Neural cell (in vitro differentiated cells): ENCODE data around the gene ADSS1. TPM values are rescaled to one million over a fixed set of nuclear protein-coding genes. Genes with fewer than 3 reads are reported as not detected.

Experiments used
- H2AFZ ChIP-seq: fragments of 200-600, 300-800 bp; sonication (generic), shearing (Covaris generic); 2 replicates; pipeline ENCODE4 v1.6.0; 2014; ENCODE audit warnings: low read depth, mild to moderate bottlenecking, antibody characterized with exemption, low read length, moderate library complexity
- H3F3A ChIP-seq: fragments of 200-600 bp; shearing (Covaris generic); 2 replicates; pipeline ENCODE4 v1.6.1; 2016; ENCODE audit warnings: mild to moderate bottlenecking, moderate library complexity, mixed read lengths, antibody characterized with exemption, low read length; ENCODE audit not compliant: insufficient read depth, poor library complexity, severe bottlenecking
- H3K27ac ChIP-seq: fragments of 200-600, 300-800 bp; sonication (generic), shearing (Covaris generic); 2 replicates; pipeline ENCODE4 v1.5.1; 2014; ENCODE audit warnings: mild to moderate bottlenecking, low read length, moderate library complexity
- H3K27me3 ChIP-seq: fragments of 300-800, 200-600 bp; sonication (generic), shearing (Covaris generic); 2 replicates; pipeline ENCODE4 v1.6.0; 2014; ENCODE audit warnings: mild to moderate bottlenecking, low read depth, low read length, moderate library complexity; ENCODE audit not compliant: insufficient read depth
- H3K36me3 ChIP-seq: fragments of 300-800, 200-600 bp; sonication (generic), shearing (Covaris generic); 2 replicates; pipeline ENCODE4 v1.5.1; 2014; ENCODE audit warnings: mild to moderate bottlenecking, antibody characterized with exemption, low read length, moderate library complexity; ENCODE audit not compliant: insufficient read depth
- H3K4me2 ChIP-seq: fragments of 300-800, 200-600 bp; sonication (generic), shearing (Covaris generic); 2 replicates; pipeline ENCODE4 v1.6.0; 2014; ENCODE audit warnings: mild to moderate bottlenecking, low read length
- H3K4me3 ChIP-seq: fragments of 300-800, 200-600 bp; sonication (generic), shearing (Covaris generic); 2 replicates; pipeline ENCODE4 v1.5.1; 2014; ENCODE audit warnings: mild to moderate bottlenecking, low read length, moderate library complexity
- H3K79me2 ChIP-seq: fragments of 200-600 bp; shearing (Covaris generic); replicated peaks from 2 replicates; pipeline ENCODE4 v1.6.0; 2014; ENCODE audit warnings: mild to moderate bottlenecking, low read length, moderate library complexity; ENCODE audit not compliant: insufficient read depth
- H3K9ac ChIP-seq: fragments of 300-800, 200-600 bp; sonication (generic), shearing (Covaris generic); 2 replicates; pipeline ENCODE4 v1.6.1; 2016; ENCODE audit warnings: mild to moderate bottlenecking, low read length, mixed read lengths
- H3K9me2 ChIP-seq: fragments of 200-600 bp; shearing (Covaris generic); 2 replicates; pipeline ENCODE4 v1.6.1; 2016; ENCODE audit warnings: mild to moderate bottlenecking, low read length, mixed read lengths; ENCODE audit not compliant: insufficient read depth
- H3K9me3 ChIP-seq: fragments of 200-600, 300-800 bp; sonication (generic), shearing (Covaris generic); 2 replicates; pipeline ENCODE4 v1.6.1; 2016; ENCODE audit warnings: mild to moderate bottlenecking, mixed run types, low read length, moderate library complexity, mixed read lengths
- H4K20me1 ChIP-seq: fragments of 200-600 bp; shearing (Covaris generic); 2 replicates; pipeline ENCODE4 v1.6.1; 2016; ENCODE audit warnings: mild to moderate bottlenecking, mixed run types; ENCODE audit not compliant: insufficient read depth
- EP300 ChIP-seq: fragments of 450-650 bp; conservative IDR thresholded peaks from 2 replicates; pipeline ENCODE4 v1.6.1; 2014; ENCODE audit warnings: antibody characterized with exemption, mild to moderate bottlenecking, moderate library complexity; ENCODE audit not compliant: poor library complexity, severe bottlenecking
- EZH2 ChIP-seq: fragments of 200-600, 300-800 bp; shearing (Covaris generic), sonication (generic); IDR thresholded peaks from 2 replicates; pipeline ENCODE4 v1.6.1; 2014; ENCODE audit warnings: antibody characterized with exemption, low read length, borderline replicate concordance, mild to moderate bottlenecking; ENCODE audit not compliant: insufficient read depth, poor library complexity, severe bottlenecking
- MXI1 ChIP-seq: fragments of 450-650 bp; conservative IDR thresholded peaks from 2 replicates; pipeline ENCODE4 v1.6.1; 2014; ENCODE audit warnings: antibody characterized with exemption, mild to moderate bottlenecking; ENCODE audit not compliant: poor library complexity, severe bottlenecking
- POLR2AphosphoS5 ChIP-seq: IDR thresholded peaks from 2 replicates; pipeline ENCODE4 v1.6.1; 2012
- RAD21 ChIP-seq: fragments of 450-650 bp; conservative IDR thresholded peaks from 2 replicates; pipeline ENCODE4 v1.6.1; 2014; ENCODE audit warnings: antibody characterized with exemption, mild to moderate bottlenecking, moderate library complexity
- SMC3 ChIP-seq: fragments of 450-650 bp; conservative IDR thresholded peaks from 2 replicates; pipeline ENCODE4 v1.6.1; 2014; ENCODE audit warnings: antibody characterized with exemption, mild to moderate bottlenecking, moderate library complexity; ENCODE audit not compliant: poor library complexity
- TAF1 ChIP-seq: IDR thresholded peaks from 2 replicates; pipeline ENCODE4 v1.6.1; 2012; ENCODE audit warnings: low read depth
- polyA plus RNA-seq: library from polyadenylated mRNA; depleted of rRNA; stranded (reverse); fragments of >200 nt; gene quantifications from 2 replicates; pipeline ENCODE4 v1.2.3, GENCODE V29; 2014
- TF ChIP-seq, protein P1 (sequence below): fragments of 450-650 bp; IDR thresholded peaks from 2 replicates; pipeline ENCODE4 v1.5.1; 2014; ENCODE audit warnings: antibody characterized with exemption, mild to moderate bottlenecking, moderate library complexity; ENCODE audit not compliant: poor library complexity, severe bottlenecking
- TF ChIP-seq, protein P2 (sequence below): IDR thresholded peaks from 2 replicates; pipeline ENCODE4 v1.6.1; 2012; ENCODE audit warnings: borderline replicate concordance

The ADSS1 gene
- polyA plus RNA-seq, 1 donor from 2014 or later, result 4.3 TPM

DNA sequence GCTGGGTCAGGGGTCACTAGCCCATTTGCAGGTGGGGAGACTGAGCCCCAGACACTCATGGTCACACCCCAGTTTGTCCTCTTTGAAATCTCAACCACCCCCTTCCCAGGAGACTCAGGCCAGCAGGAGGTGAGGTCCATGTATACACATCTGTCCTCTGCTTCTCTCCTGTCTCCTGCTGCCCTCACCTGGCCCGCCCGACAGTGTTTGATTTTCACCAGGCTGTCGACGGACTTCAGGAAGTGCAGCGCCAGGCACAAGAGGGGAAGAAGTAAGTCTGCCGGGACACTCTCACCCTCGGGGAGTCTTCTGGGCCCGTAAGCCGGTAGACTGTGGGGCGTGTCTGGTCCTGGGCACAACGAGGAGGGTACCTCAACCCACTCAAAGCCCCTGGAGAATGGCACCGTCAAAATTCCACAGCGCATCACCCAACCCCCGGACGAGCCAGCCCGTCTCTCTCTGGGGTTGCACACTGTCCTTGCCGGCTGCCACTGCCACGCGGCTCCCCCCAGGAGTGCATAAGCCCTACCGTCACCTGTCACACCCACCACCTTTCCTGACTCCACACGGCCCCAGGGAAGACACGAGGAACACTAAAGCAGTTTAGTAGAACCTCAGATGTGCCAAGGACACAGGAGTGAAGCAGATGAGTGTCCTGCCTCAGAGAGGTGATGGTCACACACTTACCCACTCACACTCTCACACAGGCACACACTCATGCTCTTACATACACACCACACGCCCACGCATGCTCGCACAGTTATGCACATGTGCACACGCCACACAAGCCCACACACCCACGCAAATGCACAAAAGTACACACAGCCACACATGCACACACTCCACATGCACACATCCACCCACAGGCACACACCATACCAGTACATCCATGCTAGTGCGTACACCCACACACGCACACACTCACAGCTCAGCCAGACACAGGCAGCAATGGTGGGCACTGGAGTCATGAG, 15.8 kb downstream of the ADSS1 start:
- H3K4me2 ChIP-seq, result no peak overlapping the region
- TF ChIP-seq POLR2AphosphoS5 (no peak), SMC3 (no peak), EP300 (no peak), RAD21 (no peak), EZH2 (no peak), MXI1 (no peak), TAF1 (no peak)
- TF ChIP-seq, protein P1, sequence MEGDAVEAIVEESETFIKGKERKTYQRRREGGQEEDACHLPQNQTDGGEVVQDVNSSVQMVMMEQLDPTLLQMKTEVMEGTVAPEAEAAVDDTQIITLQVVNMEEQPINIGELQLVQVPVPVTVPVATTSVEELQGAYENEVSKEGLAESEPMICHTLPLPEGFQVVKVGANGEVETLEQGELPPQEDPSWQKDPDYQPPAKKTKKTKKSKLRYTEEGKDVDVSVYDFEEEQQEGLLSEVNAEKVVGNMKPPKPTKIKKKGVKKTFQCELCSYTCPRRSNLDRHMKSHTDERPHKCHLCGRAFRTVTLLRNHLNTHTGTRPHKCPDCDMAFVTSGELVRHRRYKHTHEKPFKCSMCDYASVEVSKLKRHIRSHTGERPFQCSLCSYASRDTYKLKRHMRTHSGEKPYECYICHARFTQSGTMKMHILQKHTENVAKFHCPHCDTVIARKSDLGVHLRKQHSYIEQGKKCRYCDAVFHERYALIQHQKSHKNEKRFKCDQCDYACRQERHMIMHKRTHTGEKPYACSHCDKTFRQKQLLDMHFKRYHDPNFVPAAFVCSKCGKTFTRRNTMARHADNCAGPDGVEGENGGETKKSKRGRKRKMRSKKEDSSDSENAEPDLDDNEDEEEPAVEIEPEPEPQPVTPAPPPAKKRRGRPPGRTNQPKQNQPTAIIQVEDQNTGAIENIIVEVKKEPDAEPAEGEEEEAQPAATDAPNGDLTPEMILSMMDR, result no peak
- TF ChIP-seq, protein P2, sequence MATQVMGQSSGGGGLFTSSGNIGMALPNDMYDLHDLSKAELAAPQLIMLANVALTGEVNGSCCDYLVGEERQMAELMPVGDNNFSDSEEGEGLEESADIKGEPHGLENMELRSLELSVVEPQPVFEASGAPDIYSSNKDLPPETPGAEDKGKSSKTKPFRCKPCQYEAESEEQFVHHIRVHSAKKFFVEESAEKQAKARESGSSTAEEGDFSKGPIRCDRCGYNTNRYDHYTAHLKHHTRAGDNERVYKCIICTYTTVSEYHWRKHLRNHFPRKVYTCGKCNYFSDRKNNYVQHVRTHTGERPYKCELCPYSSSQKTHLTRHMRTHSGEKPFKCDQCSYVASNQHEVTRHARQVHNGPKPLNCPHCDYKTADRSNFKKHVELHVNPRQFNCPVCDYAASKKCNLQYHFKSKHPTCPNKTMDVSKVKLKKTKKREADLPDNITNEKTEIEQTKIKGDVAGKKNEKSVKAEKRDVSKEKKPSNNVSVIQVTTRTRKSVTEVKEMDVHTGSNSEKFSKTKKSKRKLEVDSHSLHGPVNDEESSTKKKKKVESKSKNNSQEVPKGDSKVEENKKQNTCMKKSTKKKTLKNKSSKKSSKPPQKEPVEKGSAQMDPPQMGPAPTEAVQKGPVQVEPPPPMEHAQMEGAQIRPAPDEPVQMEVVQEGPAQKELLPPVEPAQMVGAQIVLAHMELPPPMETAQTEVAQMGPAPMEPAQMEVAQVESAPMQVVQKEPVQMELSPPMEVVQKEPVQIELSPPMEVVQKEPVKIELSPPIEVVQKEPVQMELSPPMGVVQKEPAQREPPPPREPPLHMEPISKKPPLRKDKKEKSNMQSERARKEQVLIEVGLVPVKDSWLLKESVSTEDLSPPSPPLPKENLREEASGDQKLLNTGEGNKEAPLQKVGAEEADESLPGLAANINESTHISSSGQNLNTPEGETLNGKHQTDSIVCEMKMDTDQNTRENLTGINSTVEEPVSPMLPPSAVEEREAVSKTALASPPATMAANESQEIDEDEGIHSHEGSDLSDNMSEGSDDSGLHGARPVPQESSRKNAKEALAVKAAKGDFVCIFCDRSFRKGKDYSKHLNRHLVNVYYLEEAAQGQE, result no peak
- H3K27ac ChIP-seq, result no peak overlapping the region

DNA sequence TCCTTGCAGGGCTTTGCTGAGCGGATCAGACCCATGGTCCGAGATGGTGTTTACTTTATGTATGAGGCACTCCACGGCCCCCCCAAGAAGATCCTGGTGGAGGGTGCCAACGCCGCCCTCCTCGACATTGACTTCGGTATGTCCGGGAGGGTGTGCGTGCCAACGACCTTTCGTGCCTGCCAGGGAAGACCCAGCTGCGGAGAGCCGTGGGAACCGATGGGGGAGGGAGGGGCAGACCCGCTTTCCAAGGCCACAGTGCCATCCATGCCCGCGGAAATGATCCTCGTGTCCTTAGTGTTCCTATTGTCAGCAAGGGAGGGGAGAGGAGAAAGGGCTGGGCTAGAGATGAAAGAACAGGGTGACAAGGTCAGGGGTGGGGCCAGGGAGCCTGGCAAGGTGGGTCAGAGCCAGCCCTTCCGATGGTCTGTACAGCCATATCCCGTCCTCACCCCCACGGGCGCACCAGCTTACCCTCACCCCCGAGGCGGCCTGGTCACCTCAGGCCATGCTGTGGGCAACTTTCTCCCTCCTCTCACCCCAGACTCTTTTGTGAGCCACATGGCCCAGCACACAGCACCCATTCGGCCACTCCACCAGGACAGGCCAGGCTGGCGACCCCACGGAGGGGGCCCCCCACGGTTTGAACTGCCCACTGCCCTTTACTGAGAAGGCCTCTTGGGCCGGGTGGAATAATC, 17.2 kb downstream of the ADSS1 start:
- Histone ChIP-seq H4K20me1 (no peaks in the 10 kb centered on the region), H3K27ac (no peak overlapping the region), H3F3A (no peaks in the 10 kb centered on the region), H3K36me3 (no peaks in the 10 kb centered on the region), H3K27me3 (no peaks in the 10 kb centered on the region), H3K9me3 (no peaks in the 10 kb centered on the region), H3K9me2 (no peaks in the 10 kb centered on the region), H3K4me2 (no peak overlapping the region), H3K79me2 (no peaks in the 10 kb centered on the region), H2AFZ (no peak overlapping the region), H3K9ac (no peak overlapping the region), H3K4me3 (no peak overlapping the region)
- no peak for TF ChIP-seq TAF1
- TF ChIP-seq, protein P1, result no peak
- TF ChIP-seq POLR2AphosphoS5, result no peak
- TF ChIP-seq, protein P2, result no peak
- TF ChIP-seq EZH2, result no peak
- TF ChIP-seq MXI1, result no peak
- no peak for TF ChIP-seq RAD21
- TF ChIP-seq SMC3, result no peak

More for the DNA sequence above, 15.8 kb downstream of the ADSS1 start:
- H4K20me1 ChIP-seq, result no peaks in the 10 kb centered on the region
- H3K4me3 ChIP-seq, result no peak overlapping the region
- H2AFZ ChIP-seq, result no peak overlapping the region
- H3K27me3 ChIP-seq, result no peaks in the 10 kb centered on the region
- H3K9me3 ChIP-seq, result no peaks in the 10 kb centered on the region
- H3K36me3 ChIP-seq, result no peaks in the 10 kb centered on the region
- no peak overlapping the region for H3K9ac ChIP-seq
- no peaks in the 10 kb centered on the region for H3F3A ChIP-seq
- H3K79me2 ChIP-seq, result no peaks in the 10 kb centered on the region
- no peaks in the 10 kb centered on the region for H3K9me2 ChIP-seq
